ENCODE measurements around the gene ATP12A. TPM values are rescaled to one million over a fixed set of nuclear protein-coding genes. Genes with fewer than 3 reads are reported as not detected.

Gene ATP12A
- total RNA-seq, 1 donor from 2014 or later, result not detected

- no peaks in the 10 kb centered on the region for H3K79me2 ChIP-seq (ENCODE audit: low read depth)
- H3K9me3 ChIP-seq (ENCODE audit: low read depth), result no peaks in the 10 kb centered on the region
- peaks cover 22% of the 10 kb centered on the region for H3K27me3 Mint-ChIP-seq (ENCODE audit: insufficient read depth, low read depth)
- no peak overlapping the region for H3K4me2 ChIP-seq
- H3K27me3 ChIP-seq, result no peaks in the 10 kb centered on the region
- H3K36me3 ChIP-seq, result no peaks in the 10 kb centered on the region
- H3K9me3 Mint-ChIP-seq, result peaks cover 4% of the 10 kb centered on the region
- peak; percentile 14 for TF ChIP-seq CTCF (IDR thresholded peaks at IDR 0.05)
- TF ChIP-seq EZH2 (IDR thresholded peaks at IDR 0.05), result no peak
- H4K20me1 ChIP-seq (ENCODE audit: low read depth), result no peaks in the 10 kb centered on the region
- no peak overlapping the region for H3K4me3 ChIP-seq
- no peak overlapping the region for H2AFZ ChIP-seq (replicated peaks)
- peak; percentile 45 for DNase-seq (ENCODE audit: low spot score)
- no peak overlapping the region for H3K4me3 Mint-ChIP-seq
- H3K4me1 Mint-ChIP-seq, result peaks cover 4% of the 10 kb centered on the region
- no peak overlapping the region for H3K27ac Mint-ChIP-seq
- no peaks in the 10 kb centered on the region for H3K4me1 ChIP-seq
- H3F3A ChIP-seq (ENCODE audit: low read depth), result no peaks in the 10 kb centered on the region
- H3K36me3 Mint-ChIP-seq, result no peaks in the 10 kb centered on the region
- H3K27ac ChIP-seq, result no peak overlapping the region
- H3K9ac ChIP-seq, result no peak overlapping the region
Measured at GRCh38 chr13:24737042-24737441, 56.8 kb downstream of the ATP12A start.

- no peaks in the 10 kb centered on the region for H3K9me3 Mint-ChIP-seq
Measured at GRCh38 chr13:24738366-24738847, 58.2 kb downstream of the ATP12A start.

GRCh38 chr13:24740014-24740890 lies 60.0 kb downstream of the ATP12A start:
- H3K27me3 ChIP-seq, result peaks cover 28% of the 10 kb centered on the region
- H3K27me3 Mint-ChIP-seq (ENCODE audit: insufficient read depth, low read depth), result peaks cover 32% of the 10 kb centered on the region
- H3K9ac ChIP-seq, result no peak overlapping the region
- TF ChIP-seq CTCF (IDR thresholded peaks at IDR 0.05) (no peak), EZH2phosphoT487 (IDR thresholded peaks at IDR 0.05) (no peak), EZH2 (IDR thresholded peaks at IDR 0.05) (no peak)
- no peak overlapping the region for H3K4me3 Mint-ChIP-seq
- peaks cover 3% of the 10 kb centered on the region for H3K4me1 ChIP-seq
- no peak for DNase-seq (ENCODE audit: low spot score)
- peak overlapping the region; percentile 69 for H3K27ac Mint-ChIP-seq
- no peaks in the 10 kb centered on the region for H3K36me3 ChIP-seq
- H3K9me3 ChIP-seq (ENCODE audit: low read depth), result no peaks in the 10 kb centered on the region
- H3K79me2 ChIP-seq (ENCODE audit: low read depth), result no peaks in the 10 kb centered on the region
- H3K4me2 ChIP-seq, result no peak overlapping the region
- H4K20me1 ChIP-seq (ENCODE audit: low read depth), result peaks cover under 1% of the 10 kb centered on the region
- H3K9me3 Mint-ChIP-seq, result no peaks in the 10 kb centered on the region
- H3F3A ChIP-seq (ENCODE audit: low read depth), result no peaks in the 10 kb centered on the region
- no peak overlapping the region for H3K4me3 ChIP-seq
- peaks cover 9% of the 10 kb centered on the region for H3K4me1 Mint-ChIP-seq
- no peak overlapping the region for H2AFZ ChIP-seq (replicated peaks)
- H3K36me3 Mint-ChIP-seq, result no peaks in the 10 kb centered on the region
- no peak overlapping the region for H3K27ac ChIP-seq

More at GRCh38 chr13:24738366-24738847, 58.2 kb downstream of the ATP12A start:
- no peaks in the 10 kb centered on the region for H3K36me3 Mint-ChIP-seq
- H3K4me2 ChIP-seq, result no peak overlapping the region
- TF ChIP-seq CTCF (IDR thresholded peaks at IDR 0.05), result no peak
- TF ChIP-seq EZH2 (IDR thresholded peaks at IDR 0.05), result no peak
- TF ChIP-seq EZH2phosphoT487 (IDR thresholded peaks at IDR 0.05), result no peak
- H3K4me3 ChIP-seq, result no peak overlapping the region
- H3K4me3 Mint-ChIP-seq, result no peak overlapping the region
- no peaks in the 10 kb centered on the region for H4K20me1 ChIP-seq (ENCODE audit: low read depth)
- peak overlapping the region; percentile 74 for H3K27ac Mint-ChIP-seq
- H3K27me3 ChIP-seq, result peaks cover 9% of the 10 kb centered on the region
- H3K79me2 ChIP-seq (ENCODE audit: low read depth), result no peaks in the 10 kb centered on the region
- no peak for DNase-seq (ENCODE audit: low spot score)
- H3K4me1 Mint-ChIP-seq, result peaks cover 8% of the 10 kb centered on the region
- H3K4me1 ChIP-seq, result peaks cover 3% of the 10 kb centered on the region
- H3F3A ChIP-seq (ENCODE audit: low read depth), result no peaks in the 10 kb centered on the region
- H3K9ac ChIP-seq, result no peak overlapping the region
- no peaks in the 10 kb centered on the region for H3K36me3 ChIP-seq
- H3K27ac ChIP-seq, result no peak overlapping the region
- no peaks in the 10 kb centered on the region for H3K9me3 ChIP-seq (ENCODE audit: low read depth)
- no peak overlapping the region for H2AFZ ChIP-seq (replicated peaks)
- H3K27me3 Mint-ChIP-seq (ENCODE audit: insufficient read depth, low read depth), result peaks cover 22% of the 10 kb centered on the region

Measured in neural progenitor cell (in vitro differentiated cells).